ENCODE measurements around the gene ZNF281.
"Not testable (repeated sequence)": the region's sequence is repeated elsewhere in the genome, so short reads cannot be mapped to it uniquely, and the experiment has no call there.

ZNF281 gene

GRCh38 chr1:200363264-200363933 is 46.4 kb downstream of the ZNF281 start:
- no peak for DNase-seq

GRCh38 chr1:200362421-200362820 is 47.4 kb downstream of the ZNF281 start:
- DNase-seq = no peak

- DNase-seq = no peak
These were observed 50.1 kb downstream of the ZNF281 start for GRCh38 chr1:200359610-200360163.

DNA sequence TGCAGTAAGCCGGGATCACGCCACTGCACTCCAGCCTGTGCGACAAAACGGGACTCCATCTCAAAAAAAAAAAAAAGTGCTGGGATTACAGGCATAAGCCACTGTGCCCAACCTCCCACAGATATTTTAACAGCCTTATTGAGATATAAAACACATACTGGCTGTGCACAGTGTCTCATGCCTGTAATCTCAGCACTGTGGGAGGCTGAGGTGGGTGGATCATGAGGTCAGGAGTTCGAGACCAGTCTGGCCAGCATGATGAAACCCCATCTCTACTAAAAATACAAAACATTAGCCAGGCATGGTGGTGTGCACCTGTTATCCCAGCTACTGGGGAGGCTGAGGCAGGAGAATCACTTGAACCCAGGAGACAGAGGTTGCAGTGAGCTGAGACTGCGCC is 51.9 kb downstream of the ZNF281 start:
- DNase-seq = not testable (repeated sequence)

DNA sequence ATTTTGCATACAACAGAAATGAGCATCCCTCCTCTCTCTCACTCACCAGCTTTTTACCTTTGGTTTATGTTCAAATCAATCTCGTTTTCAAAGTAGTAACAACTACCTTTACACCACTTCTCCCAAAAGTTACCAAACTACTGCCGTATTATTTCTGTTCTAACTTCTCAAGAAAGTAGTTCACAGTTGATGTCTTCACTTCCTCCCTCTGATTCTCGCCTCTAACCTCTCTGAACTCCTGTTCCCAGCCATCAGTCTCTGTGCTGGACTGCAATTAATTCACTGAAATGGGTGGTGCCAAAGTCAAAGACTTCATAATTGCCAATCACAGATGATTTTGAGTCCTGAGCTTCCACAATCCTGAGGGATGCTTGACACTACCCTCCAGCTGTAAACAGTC is 54.0 kb downstream of the ZNF281 start:
- DNase-seq = no peak
